ENCODE measurements around the gene ZBTB20. TPM values are rescaled to one million over a fixed set of nuclear protein-coding genes. Genes with fewer than 3 reads are reported as not detected.

The ZBTB20 gene
- total RNA-seq, 4 donors from 2014 or later, result 69.9 to 112 (median 80.8) TPM

DNA sequence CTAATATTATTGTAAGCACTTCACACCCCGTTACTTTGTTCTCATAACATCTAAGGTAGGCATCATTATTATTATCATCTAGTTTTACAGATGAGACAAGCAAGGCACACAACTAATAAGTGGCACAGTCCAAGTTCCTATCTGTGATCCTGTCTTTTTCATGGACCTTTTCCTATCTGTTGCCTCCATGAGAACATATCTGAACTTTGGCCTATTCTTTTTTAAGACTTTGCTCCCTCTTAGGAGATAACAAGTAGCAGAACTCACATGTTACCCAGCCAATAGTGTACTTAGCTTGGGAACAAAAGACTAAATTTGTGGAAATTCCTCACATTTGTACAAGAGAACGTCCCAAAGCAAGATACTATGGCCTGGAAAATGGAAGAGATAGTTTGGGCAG, 680.8 kb downstream of the ZBTB20 start:
- no peaks in the 10 kb centered on the region for H3K9me3 ChIP-seq
- TF ChIP-seq, protein P1, sequence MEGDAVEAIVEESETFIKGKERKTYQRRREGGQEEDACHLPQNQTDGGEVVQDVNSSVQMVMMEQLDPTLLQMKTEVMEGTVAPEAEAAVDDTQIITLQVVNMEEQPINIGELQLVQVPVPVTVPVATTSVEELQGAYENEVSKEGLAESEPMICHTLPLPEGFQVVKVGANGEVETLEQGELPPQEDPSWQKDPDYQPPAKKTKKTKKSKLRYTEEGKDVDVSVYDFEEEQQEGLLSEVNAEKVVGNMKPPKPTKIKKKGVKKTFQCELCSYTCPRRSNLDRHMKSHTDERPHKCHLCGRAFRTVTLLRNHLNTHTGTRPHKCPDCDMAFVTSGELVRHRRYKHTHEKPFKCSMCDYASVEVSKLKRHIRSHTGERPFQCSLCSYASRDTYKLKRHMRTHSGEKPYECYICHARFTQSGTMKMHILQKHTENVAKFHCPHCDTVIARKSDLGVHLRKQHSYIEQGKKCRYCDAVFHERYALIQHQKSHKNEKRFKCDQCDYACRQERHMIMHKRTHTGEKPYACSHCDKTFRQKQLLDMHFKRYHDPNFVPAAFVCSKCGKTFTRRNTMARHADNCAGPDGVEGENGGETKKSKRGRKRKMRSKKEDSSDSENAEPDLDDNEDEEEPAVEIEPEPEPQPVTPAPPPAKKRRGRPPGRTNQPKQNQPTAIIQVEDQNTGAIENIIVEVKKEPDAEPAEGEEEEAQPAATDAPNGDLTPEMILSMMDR (IDR thresholded peaks at IDR 0.05), result no peak
- TF ChIP-seq EP300 (IDR thresholded peaks at IDR 0.05), result no peak
- TF ChIP-seq POLR2AphosphoS5 (IDR thresholded peaks at IDR 0.05), result no peak
- no peak for DNase-seq (ENCODE audit: extremely low spot score)
- H3K4me3 ChIP-seq, result no peak overlapping the region
- no peak overlapping the region for H3K27ac ChIP-seq (replicated peaks in 1 of 4)
- no peaks in the 10 kb centered on the region for H3K27me3 ChIP-seq
- WGBS, result 100% methylated on average over 2 of the region's 2 CpGs
- H3K36me3 ChIP-seq, result no peaks in the 10 kb centered on the region
- intact Hi-C loops (cut with DNase I), result no loop called here
- H3K4me1 ChIP-seq, result peaks cover 6 to 14% (median 12%) of the 10 kb centered on the region in 4 donors

GRCh38 chr3:114464548-114464947, 682.5 kb downstream of the ZBTB20 start:
- TF ChIP-seq POLR2AphosphoS5 (IDR thresholded peaks at IDR 0.05), result no peak
- TF ChIP-seq, protein P1 (IDR thresholded peaks at IDR 0.05), result no peak
- intact Hi-C loops (cut with DNase I), result no loop called here
- DNase-seq (ENCODE audit: extremely low spot score), result no peak

GRCh38 chr3:114462750-114463149, 684.3 kb downstream of the ZBTB20 start:
- H3K9me3 ChIP-seq, result no peaks in the 10 kb centered on the region
- peaks cover 0 to 7% (median 3%) of the 10 kb centered on the region in 4 donors for H3K4me1 ChIP-seq
- H3K4me3 ChIP-seq, result no peak overlapping the region
- WGBS, result 93% methylated on average over 3 of the region's 3 CpGs
- intact Hi-C loops (cut with DNase I), result no loop called here
- DNase-seq (ENCODE audit: extremely low spot score), result no peak
- no peak for TF ChIP-seq POLR2A (IDR thresholded peaks at IDR 0.05; ENCODE audit: low read depth)
- TF ChIP-seq, protein P1 (IDR thresholded peaks at IDR 0.05), result no peak
- no peak for TF ChIP-seq POLR2AphosphoS5 (IDR thresholded peaks at IDR 0.05)
- no peaks in the 10 kb centered on the region for H3K36me3 ChIP-seq
- H3K27ac ChIP-seq (replicated peaks in 1 of 4), result no peak overlapping the region
- no peaks in the 10 kb centered on the region for H3K27me3 ChIP-seq

More at GRCh38 chr3:114464548-114464947, 682.5 kb downstream of the ZBTB20 start:
- Histone ChIP-seq H3K4me1 (peaks cover 5 to 10% (median 6%) of the 10 kb centered on the region in 4 donors), H3K27me3 (no peaks in the 10 kb centered on the region), H3K36me3 (no peaks in the 10 kb centered on the region), H3K9me3 (no peaks in the 10 kb centered on the region), H3K4me3 (no peak overlapping the region), H3K27ac (replicated peaks in 1 of 4) (no peak overlapping the region)

GRCh38 chr3:114460459-114460858, 686.6 kb downstream of the ZBTB20 start:
- no peaks in the 10 kb centered on the region for H3K27me3 ChIP-seq
- no peaks in the 10 kb centered on the region for H3K9me3 ChIP-seq
- TF ChIP-seq EP300 (IDR thresholded peaks at IDR 0.05) (no peak), POLR2A (IDR thresholded peaks at IDR 0.05; ENCODE audit: low read depth) (no peak), POLR2AphosphoS5 (IDR thresholded peaks at IDR 0.05) (no peak)
- TF ChIP-seq, protein P1 (IDR thresholded peaks at IDR 0.05), result no peak
- H3K4me3 ChIP-seq, result no peak overlapping the region
- H3K36me3 ChIP-seq, result no peaks in the 10 kb centered on the region
- no peak for DNase-seq (ENCODE audit: extremely low spot score)
- H3K4me1 ChIP-seq, result peaks cover 5 to 12% (median 8%) of the 10 kb centered on the region in 4 donors
- intact Hi-C loops (cut with DNase I), result no loop called here
- WGBS, result 95% methylated on average over 1 of the region's 1 CpG
- H3K27ac ChIP-seq (replicated peaks in 1 of 4), result no peak overlapping the region

- H3K4me1 ChIP-seq, result peaks cover 31 to 41% (median 33%) of the 10 kb centered on the region in 4 donors
- no peaks in the 10 kb centered on the region for H3K27me3 ChIP-seq
- no peak for DNase-seq (ENCODE audit: extremely low spot score)
- 89% methylated on average over 4 of the region's 4 CpGs for WGBS
- no peaks in the 10 kb centered on the region for H3K36me3 ChIP-seq
- H3K9me3 ChIP-seq, result no peaks in the 10 kb centered on the region
- no peak for TF ChIP-seq POLR2A (IDR thresholded peaks at IDR 0.05; ENCODE audit: low read depth)
- TF ChIP-seq POLR2AphosphoS5 (IDR thresholded peaks at IDR 0.05), result no peak
- TF ChIP-seq, protein P1 (IDR thresholded peaks at IDR 0.05), result no peak
- TF ChIP-seq EP300 (IDR thresholded peaks at IDR 0.05), result no peak
- H3K4me3 ChIP-seq, result no peak overlapping the region
- intact Hi-C loops (cut with DNase I), result no loop called here
- H3K27ac ChIP-seq (replicated peaks in 1 of 4), result no peak overlapping the region
These were observed 690.3 kb downstream of the ZBTB20 start for GRCh38 chr3:114456742-114457141.

Measured in esophagus muscularis mucosa (tissue), 4 donors.